ENCODE data around the gene IL26. TPM values are rescaled to one million over a fixed set of nuclear protein-coding genes. Genes with fewer than 3 reads are reported as not detected.
"Not testable (repeated sequence)": the region's sequence is repeated elsewhere in the genome, so short reads cannot be mapped to it uniquely, and the experiment has no call there.

Gene IL26
- total RNA-seq, 4 donors from 2014 or later = not detected

GRCh38 chr12:68177562-68177961, 48.0 kb downstream of the IL26 start:
- intact Hi-C loops (cut with DNase I; ENCODE audit: low total_unique reads) = no loop called here

DNA sequence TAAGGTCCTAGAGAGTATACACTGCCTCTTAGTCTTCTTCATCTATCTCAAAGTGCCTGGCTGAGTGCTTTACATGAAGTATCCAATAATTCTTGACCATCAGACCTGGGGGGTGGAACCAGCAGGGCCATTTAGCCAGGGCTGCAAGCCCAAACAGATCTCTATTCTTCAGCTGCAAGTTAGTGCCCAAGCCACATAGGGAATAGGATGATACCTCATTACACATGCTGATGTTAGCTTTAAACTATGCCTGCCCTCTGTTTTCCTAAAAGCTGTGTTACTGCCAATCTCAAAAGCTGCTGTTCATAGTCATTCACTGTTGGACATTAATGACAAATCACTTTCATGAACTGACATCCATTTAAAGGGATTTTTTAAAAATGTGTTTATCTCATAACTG, 49.4 kb downstream of the IL26 start:
- DNase-seq (ENCODE audit: low spot score in 2 of 2) = no peak
- intact Hi-C loops (cut with DNase I; ENCODE audit: low total_unique reads) = no loop called here
- TF ChIP-seq POLR2A (IDR thresholded peaks at IDR 0.05) = no peak
- no peak for TF ChIP-seq CTCF (IDR thresholded peaks at IDR 0.05)
- H3K4me3 ChIP-seq (ENCODE audit: low read depth, poor library complexity, severe bottlenecking) = no peak overlapping the region

More at GRCh38 chr12:68177562-68177961, 48.0 kb downstream of the IL26 start:
- WGBS, 2 donors = 82 to 85% methylated on average over 2 of the region's 2 CpGs
- no peak overlapping the region for H3K4me3 ChIP-seq (ENCODE audit: low read depth, poor library complexity, severe bottlenecking)
- no peak for TF ChIP-seq CTCF (IDR thresholded peaks at IDR 0.05)
- no peak for TF ChIP-seq POLR2A (IDR thresholded peaks at IDR 0.05)
- DNase-seq (ENCODE audit: low spot score in 2 of 2) = no peak

DNA sequence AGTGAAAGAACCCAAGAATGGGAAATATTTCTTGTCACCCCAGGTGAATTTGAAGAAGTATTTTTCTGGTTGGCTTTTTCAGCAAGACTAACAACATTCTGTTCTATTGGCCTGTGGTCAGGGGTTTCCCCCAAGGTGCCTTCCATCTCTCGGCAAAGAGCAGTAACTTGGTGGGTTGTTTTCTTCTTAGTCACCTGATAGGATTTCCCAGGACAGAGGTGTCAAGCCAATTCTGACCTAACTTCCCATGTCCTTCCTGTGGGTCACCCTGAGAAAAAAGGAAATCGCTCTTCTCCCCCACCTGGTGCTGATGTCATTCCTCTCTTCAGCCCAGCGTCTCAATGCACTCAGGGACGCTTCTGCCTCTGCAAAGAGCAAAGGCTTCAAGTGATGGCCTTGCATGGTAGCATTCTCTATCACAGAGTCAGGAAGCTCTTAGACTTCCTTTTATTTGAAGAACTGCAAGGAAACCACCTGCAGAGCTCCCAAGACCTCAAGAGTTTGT, 50.0 kb downstream of the IL26 start:
- no peak overlapping the region for H3K4me3 ChIP-seq (ENCODE audit: low read depth, poor library complexity, severe bottlenecking)
- no peak for TF ChIP-seq CTCF (IDR thresholded peaks at IDR 0.05)
- no peak for TF ChIP-seq POLR2A (IDR thresholded peaks at IDR 0.05)
- DNase-seq (ENCODE audit: low spot score in 2 of 2) = no peak
- 61 to 69% methylated on average over 4 of the region's 4 CpGs for WGBS, 2 donors
- intact Hi-C loops (cut with DNase I; ENCODE audit: low total_unique reads) = no loop called here

DNA sequence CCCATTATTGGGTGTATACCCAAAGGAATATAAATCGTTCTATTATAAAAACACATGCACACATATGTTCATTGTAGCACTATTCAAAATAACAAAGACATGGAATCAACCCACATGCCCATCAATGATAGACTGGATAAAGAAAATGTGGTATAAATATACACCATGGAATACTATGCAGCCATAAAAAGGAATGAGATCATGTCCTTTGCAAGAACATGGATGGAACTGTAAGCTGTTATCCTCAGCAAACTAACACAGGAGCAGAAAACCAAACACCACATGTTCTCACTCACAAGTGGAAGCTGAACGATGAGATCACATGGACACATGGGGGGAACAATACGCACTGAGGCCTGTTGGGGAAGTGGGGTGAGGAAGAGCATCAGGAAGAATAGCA, 50.8 kb downstream of the IL26 start:
- H3K4me3 ChIP-seq (ENCODE audit: low read depth, poor library complexity, severe bottlenecking); intact Hi-C loops (cut with DNase I; ENCODE audit: low total_unique reads); DNase-seq (ENCODE audit: low spot score in 2 of 2): not testable (repeated sequence)
- 86 to 90% methylated on average over 3 of the region's 3 CpGs for WGBS, 2 donors

DNA sequence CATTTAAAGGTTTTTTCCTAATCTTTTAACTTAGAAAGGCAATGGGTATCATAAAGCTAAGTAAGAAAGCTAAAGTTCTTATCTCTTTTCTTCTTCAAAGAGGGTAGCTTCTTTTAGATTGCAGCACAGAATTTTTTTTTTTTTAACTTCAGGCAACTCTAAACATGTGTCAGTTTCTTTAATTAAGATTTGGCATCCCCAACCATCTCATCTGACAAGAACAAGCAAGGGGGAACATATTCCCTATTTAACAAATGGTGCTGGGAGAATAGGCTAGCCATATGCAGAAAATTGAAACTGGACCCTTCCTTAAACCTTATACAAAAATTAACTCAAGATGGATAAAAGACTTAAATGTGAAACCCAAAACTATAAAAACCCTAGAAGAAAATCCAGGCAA, 51.8 kb downstream of the IL26 start:
- intact Hi-C loops (cut with DNase I; ENCODE audit: low total_unique reads) = no loop called here
- no peak overlapping the region for H3K4me3 ChIP-seq (ENCODE audit: low read depth, poor library complexity, severe bottlenecking)
- no peak for DNase-seq (ENCODE audit: low spot score in 2 of 2)
- TF ChIP-seq POLR2A (IDR thresholded peaks at IDR 0.05) = no peak

DNA sequence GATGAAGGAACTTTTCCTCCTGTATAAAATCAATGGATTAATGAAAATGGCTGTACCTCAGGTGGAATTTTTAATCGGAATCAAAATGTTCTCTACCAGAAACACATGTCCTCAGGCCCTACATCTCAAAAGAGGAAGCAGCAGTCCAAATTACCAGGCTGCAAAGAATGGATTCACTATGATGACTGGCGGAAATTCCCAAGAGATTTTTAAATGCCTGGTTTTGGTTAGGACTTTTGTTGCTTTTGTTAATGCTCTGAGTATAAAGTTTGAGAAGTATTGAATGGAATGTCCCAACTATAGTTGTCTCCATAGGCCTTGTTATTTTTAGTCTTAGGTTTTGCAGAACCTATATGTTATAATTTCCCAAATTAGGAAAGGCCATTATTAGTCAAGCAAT, 54.9 kb downstream of the IL26 start:
- intact Hi-C loops (cut with DNase I; ENCODE audit: low total_unique reads) = no loop called here
- TF ChIP-seq CTCF (IDR thresholded peaks at IDR 0.05) (no peak), POLR2A (IDR thresholded peaks at IDR 0.05) (no peak)
- no peak for DNase-seq (ENCODE audit: low spot score in 2 of 2)
- WGBS, 2 donors = 44 to 56% methylated on average over 2 of the region's 2 CpGs
- no peak overlapping the region for H3K4me3 ChIP-seq (ENCODE audit: low read depth, poor library complexity, severe bottlenecking)

GRCh38 chr12:68169213-68169889, 56.3 kb downstream of the IL26 start:
- no peak overlapping the region for H3K4me3 ChIP-seq (ENCODE audit: low read depth, poor library complexity, severe bottlenecking)
- no peak for DNase-seq (ENCODE audit: low spot score in 2 of 2)
- WGBS, 2 donors = 91 to 100% methylated on average over 1 of the region's 1 CpG
- TF ChIP-seq CTCF (IDR thresholded peaks at IDR 0.05) (no peak), POLR2A (IDR thresholded peaks at IDR 0.05) (no peak)
- intact Hi-C loops (cut with DNase I; ENCODE audit: low total_unique reads) = no loop called here
